ENCODE data around the gene CNN1.
"Not testable (repeated sequence)": the region's sequence is repeated elsewhere in the genome, so short reads cannot be mapped to it uniquely, and the experiment has no call there.

Gene CNN1

DNA sequence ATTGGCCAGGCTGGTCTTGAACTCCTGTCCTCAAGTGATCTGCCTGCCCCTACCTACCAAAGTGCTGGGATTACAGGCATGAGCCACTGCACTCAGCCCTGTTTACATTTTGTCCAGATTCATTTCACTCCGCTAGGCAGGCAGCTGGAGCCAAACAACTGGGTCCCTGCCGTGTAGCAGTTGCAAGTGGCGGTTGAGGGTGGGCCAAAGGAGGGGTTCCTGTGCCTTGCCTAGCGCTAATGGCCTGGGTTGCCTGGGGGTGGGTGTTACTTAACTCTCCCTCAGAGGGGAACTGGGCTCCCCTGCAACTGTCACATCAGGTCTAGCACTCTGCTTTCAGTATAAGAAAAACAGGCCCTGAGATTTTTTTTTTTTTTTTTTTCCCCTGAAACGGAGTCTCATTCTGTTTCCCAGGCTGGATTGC lies 31.4 kb downstream of the CNN1 start:
- peak; percentile 67 for DNase-seq

GRCh38 chr19:11573354-11573753 lies 34.7 kb downstream of the CNN1 start:
- DNase-seq = not testable (repeated sequence)

DNA sequence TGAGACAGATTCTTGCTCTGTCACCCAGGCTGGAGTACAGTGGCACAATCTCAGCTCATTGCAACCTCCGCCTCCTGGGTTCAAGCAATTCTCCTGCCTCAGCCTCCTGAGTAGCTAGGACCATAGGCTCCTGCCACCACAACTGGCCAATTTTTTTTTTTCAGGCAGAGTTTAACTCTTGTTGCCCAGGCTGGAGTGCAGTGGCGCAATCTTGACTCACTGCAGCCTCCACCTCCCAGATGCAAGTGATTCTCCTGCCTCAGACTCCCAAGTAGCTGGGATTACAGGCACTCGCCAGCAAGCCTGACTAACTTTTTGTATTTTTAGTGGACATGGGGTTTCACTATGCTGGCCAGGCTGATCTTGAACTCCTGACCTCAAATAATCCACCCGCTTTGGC lies 35.1 kb downstream of the CNN1 start:
- DNase-seq = peak; percentile 35

DNA sequence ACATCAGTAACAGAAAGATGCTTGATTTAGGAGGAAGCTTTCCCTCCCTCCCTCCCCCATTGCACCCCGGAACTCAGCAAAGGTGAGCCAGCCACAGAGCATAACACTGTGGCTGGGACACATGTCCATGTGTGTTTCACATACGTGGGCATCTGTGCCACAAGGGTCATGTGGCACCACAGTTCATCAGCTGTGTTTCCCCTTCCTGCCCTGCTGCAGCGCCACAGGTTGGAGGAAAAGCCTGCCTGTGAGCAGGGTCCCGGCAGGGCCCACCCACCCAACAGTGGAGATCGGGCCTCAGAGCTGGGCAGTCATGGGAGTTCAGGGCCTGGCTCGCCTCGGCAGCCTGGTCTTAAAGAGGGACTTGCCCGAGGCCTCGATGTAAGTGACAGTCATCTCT lies 36.0 kb downstream of the CNN1 start:
- no peak for DNase-seq

- peak; percentile 29 for DNase-seq
Measured at GRCh38 chr19:11576227-11576626, 37.6 kb downstream of the CNN1 start.

DNA sequence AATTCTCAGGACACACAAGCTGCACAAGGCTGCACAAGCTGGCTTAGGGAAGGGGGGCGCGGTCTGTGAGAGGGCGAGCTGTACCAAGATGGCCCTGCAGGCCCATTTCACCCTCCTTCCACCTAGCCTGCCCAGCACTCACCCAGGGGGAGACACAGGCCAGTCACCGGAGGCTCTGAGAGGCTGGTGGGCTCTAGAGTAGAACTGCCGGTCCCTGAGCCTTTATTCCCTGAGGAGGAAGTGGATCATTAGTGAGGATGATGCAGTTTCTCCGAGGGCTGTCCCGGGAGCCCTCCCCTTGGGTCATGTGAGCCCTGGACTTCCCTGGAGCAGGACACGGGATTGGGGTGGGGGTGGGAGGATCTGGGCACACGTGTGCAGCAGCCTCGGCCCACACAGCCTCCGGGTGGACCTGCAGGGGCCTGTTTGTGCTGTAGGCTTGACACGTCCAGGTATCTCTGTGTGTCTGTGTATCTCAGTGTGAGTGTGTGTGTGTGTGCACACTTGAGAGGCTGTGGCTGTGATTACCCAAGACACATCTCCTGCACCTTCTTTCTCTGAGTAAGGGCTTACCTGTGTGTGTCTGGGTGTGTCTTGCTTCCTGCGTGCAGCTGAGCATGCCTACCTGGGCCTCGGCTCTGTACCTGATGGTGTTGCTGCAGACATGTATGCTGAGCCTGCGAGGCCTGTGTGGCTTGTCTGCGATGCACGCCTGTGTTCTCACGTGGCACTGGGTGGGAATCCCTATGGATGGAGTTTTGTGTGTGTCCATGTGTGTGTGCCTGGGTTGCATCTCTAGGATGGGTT lies 39.0 kb downstream of the CNN1 start, which contains the start of gene ACP5:
ACP5 (minus strand) TSS at position 195 of the 807 bp plus-strand sequence. CDS start 328 bp downstream, outside the sequence.
- DNase-seq = no peak

GRCh38 chr19:11578258-11579142 lies 39.8 kb downstream of the CNN1 start:
- DNase-seq = peak; percentile 66

GRCh38 chr19:11580116-11580515 lies 41.5 kb downstream of the CNN1 start:
- DNase-seq = no peak

DNA sequence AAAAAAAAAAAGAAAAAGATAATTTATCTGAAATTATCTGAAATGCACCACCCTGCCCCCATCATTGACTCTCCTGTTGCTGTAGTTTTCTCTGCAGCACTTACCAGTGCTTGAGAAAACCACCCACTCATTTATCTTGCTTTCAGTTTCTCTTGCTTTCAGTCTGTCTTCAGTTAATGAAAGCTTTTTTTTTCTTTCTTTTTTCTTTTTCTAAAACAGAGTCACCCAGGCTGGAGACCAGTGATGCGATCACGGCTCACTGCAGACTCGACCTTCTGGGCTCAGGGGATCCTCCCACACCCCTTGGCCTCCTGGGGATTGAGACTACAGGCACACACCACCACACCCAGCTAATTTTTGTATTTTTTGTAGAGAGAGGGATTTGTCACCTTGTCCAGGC lies 43.1 kb downstream of the CNN1 start:
- DNase-seq = peak; percentile 70

DNA sequence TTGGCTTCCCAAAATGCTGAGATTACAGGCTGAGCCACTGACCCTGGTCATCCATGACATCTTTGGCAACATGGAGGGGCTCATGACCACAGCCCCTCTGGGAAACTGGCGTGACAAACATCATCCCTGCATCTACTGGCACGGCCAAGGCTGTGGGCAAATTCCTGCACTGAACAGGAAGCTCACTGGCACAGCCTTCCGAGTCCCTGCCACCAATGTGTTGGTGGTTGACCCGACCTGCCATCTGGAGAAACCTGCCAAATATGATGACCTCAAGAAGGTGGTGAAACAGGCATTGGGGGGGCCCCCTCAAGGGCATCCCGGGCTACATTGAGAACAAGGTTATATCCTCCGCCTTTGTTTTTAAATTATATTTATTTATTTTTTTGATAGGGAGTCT lies 47.7 kb downstream of the CNN1 start:
- DNase-seq = no peak

GRCh38 chr19:11587302-11587974 lies 48.8 kb downstream of the CNN1 start:
- peak; percentile 71 for DNase-seq

- DNase-seq = no peak
Measured at GRCh38 chr19:11587975-11588631, 49.5 kb downstream of the CNN1 start.

- DNase-seq = no peak
Measured at GRCh38 chr19:11594084-11594483, 55.4 kb downstream of the CNN1 start.

- no peak for DNase-seq
Measured at GRCh38 chr19:11596156-11596555, 57.5 kb downstream of the CNN1 start.

DNA sequence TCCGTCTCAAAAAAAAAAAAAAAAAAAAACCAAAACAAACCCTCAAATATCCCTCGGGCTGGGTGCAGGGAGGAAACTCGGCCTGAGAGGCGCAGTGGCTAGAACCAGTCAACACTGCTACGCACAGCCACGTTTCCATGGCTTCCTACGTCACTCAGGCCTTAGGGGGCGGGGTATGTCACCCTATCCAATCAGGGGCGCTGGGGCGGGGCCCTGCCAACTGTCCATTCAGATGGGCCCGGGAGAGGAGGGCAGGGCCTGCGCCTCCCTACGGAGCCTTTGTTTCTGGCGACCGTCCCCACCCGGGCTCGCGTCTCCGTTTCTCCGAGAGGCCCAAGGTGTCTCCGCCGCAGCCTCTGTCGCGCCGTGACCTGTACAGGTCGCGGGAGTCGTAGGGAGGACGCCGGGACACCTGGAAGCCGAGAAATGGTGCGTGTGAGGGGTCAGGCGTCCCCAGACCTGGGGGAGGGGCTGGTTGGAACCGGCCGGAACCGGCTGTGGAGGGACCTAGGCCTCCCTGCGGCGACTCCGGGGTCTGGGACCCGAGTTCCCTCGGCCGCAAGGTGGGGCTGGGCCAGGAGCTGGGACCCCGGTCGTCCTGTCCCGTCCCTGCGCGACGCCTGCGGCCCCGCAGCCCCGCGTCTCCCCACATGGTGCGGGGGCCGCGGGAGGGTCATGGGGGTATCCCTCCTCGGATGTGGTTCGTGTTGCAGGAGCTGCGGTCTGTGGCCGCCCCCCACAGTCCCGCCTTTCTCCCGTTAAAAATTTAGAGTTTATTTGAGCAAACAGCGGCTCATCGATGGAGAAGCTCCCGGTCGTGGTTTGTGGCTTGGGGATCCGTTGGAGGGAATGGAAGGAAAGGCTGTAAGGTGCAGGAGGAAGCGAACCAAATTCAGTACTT lies 58.8 kb downstream of the CNN1 start, which contains the start of gene ZNF627:
ZNF627 (plus strand) TSS at position 282 of the 901 bp plus-strand sequence; CDS start at position 427, 145 bp downstream.
- DNase-seq = peak; percentile 100

GRCh38 chr19:11598103-11598483 lies 59.4 kb downstream of the CNN1 start:
- DNase-seq = no peak

DNA sequence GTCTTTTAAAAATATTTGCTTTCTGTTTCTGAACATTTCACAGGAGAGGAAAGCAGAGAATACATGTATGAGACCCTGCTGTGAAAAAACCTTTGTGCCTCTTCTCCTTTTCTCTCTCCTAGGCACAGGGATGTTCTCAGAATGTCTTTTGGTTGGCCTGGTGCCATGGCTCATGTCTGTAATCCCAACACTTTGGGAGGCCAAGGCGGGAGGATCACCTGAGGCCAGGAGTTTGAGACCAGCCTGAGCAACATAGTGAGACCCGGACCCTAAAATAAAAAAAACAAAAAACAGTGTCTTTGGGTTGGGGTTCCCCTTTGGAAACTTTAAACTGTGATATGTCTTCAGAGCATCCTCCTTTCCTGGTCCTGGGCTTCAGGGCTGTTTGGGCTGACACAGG lies 60.1 kb downstream of the CNN1 start:
- DNase-seq = no peak

DNA sequence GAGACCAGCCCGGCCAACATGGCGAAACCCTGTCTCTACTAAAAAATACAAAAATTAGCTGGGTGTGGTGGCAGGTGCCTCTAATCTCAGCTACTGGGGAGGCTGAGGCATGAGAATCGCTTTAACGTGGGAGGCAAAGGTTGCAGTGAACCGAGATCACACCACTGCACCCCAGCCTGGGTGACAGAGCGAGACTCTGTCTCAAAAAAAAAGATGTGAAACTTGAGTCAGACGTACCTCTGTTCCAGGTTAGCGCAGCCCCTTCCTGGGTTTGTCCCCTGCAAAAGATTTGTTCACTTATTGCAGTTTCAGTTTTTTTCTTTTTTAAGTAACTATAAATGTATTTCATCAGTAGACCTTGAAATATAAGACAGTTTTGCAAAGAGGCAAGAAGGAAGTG lies 61.1 kb downstream of the CNN1 start:
- DNase-seq = not testable (repeated sequence)

All from MV-4-11 (cell line).